Mucosa of descending colon (tissue), 3 donors: Measurements from ENCODE around the gene GSK3B. TPM values are rescaled to one million over a fixed set of nuclear protein-coding genes. Genes with fewer than 3 reads are reported as not detected.

Experiments used
- ATAC-seq: fragments of 200-7000 bp; cut with Tn5 transposase; one replicate; pipeline ENCODE4 v1.9.1; 2020; ENCODE audit warnings: mild to moderate bottlenecking, moderate library complexity
- DNase-seq, 3 donors: peaks; one replicate each; pipeline ENCODE4 v3.0.0-alpha.2; 2020
- H3K36me3 ChIP-seq: fragments of 200-600 bp; one replicate; pipeline ENCODE4 v1.8.0; 2021; ENCODE audit warnings: low read depth, mild to moderate bottlenecking
- H3K4me1 ChIP-seq: fragments of 200-600 bp; one replicate; pipeline ENCODE4 v1.8.0; 2021; ENCODE audit warnings: low read depth, mild to moderate bottlenecking
- H3K4me3 ChIP-seq: fragments of 200-600 bp; one replicate; pipeline ENCODE4 v1.8.0; 2021; ENCODE audit warnings: mild to moderate bottlenecking
- H3K9me3 ChIP-seq: fragments of 200-600 bp; one replicate; pipeline ENCODE4 v1.8.0; 2021; ENCODE audit warnings: mild to moderate bottlenecking
- CTCF ChIP-seq: fragments of 200-600 bp; IDR thresholded peaks from one replicate; pipeline ENCODE4 v1.8.0; 2022; ENCODE audit warnings: antibody characterized with exemption, mild to moderate bottlenecking
- intact Hi-C, 2 donors: fragments of 100-400 bp; cut with DNase I in 1 of 2; cut with micrococcal nuclease in 1 of 2; formaldehyde crosslinking; loops; one replicate each; pipeline versions ENCODE4 v1.11.0 to v1.11.1; 2022; cut with DNase I, micrococcal nuclease
- total RNA-seq, 3 donors: library from RNA; stranded (reverse); fragmentation: NEBNext Ultra II Directional in 2 of 3; extraction: Animal tissue kit (Norgen Biotek cat#: 25700) in 2 of 3; gene quantifications; one replicate each; pipeline versions ENCODE4 v1.2.1 to v1.2.4, GENCODE V29; 2021 to 2023
- donor health status: DM: no; HTN: no; CAD: no; lungs with moderate emphysema.
- donor health status: DM: no; HTN: no; CAD: no.
- donor health status: DM: no; HTN: yes; CAD: no.

The GSK3B gene
- total RNA-seq, 3 donors from 2014 or later: 40.1 to 41.9 (median 41.0) TPM

GRCh38 chr3:119977353-119977752, 116.9 kb downstream of the GSK3B start:
- Histone ChIP-seq H3K36me3 (no peaks in the 10 kb centered on the region), H3K4me1 (no peaks in the 10 kb centered on the region), H3K4me3 (no peak overlapping the region), H3K9me3 (no peaks in the 10 kb centered on the region)
- ATAC-seq (no peak), DNase-seq (no peak)
- intact Hi-C loops: no loop called here
- no peak for TF ChIP-seq CTCF

GRCh38 chr3:119976214-119976613, 118.0 kb downstream of the GSK3B start:
- Histone ChIP-seq H3K4me1 (no peaks in the 10 kb centered on the region), H3K36me3 (no peaks in the 10 kb centered on the region), H3K9me3 (no peaks in the 10 kb centered on the region), H3K4me3 (no peak overlapping the region)
- DNase-seq (no peak), ATAC-seq (no peak)
- intact Hi-C loops: no loop called here
- TF ChIP-seq CTCF: no peak

- H3K4me3 ChIP-seq: no peak overlapping the region
- no peaks in the 10 kb centered on the region for H3K4me1 ChIP-seq
- ATAC-seq (no peak), DNase-seq (no peak)
- no peaks in the 10 kb centered on the region for H3K9me3 ChIP-seq
- intact Hi-C loops: no loop called here
- no peak for TF ChIP-seq CTCF
- no peaks in the 10 kb centered on the region for H3K36me3 ChIP-seq
Measured at GRCh38 chr3:119974656-119975055, 119.6 kb downstream of the GSK3B start.

- intact Hi-C loops: no loop called here
- DNase-seq (no peak), ATAC-seq (no peak)
- Histone ChIP-seq H3K36me3 (no peaks in the 10 kb centered on the region), H3K4me1 (no peaks in the 10 kb centered on the region), H3K9me3 (no peaks in the 10 kb centered on the region), H3K4me3 (no peak overlapping the region)
- TF ChIP-seq CTCF: no peak
Measured at GRCh38 chr3:119973018-119973646, 121.1 kb downstream of the GSK3B start.

- Histone ChIP-seq H3K36me3 (no peaks in the 10 kb centered on the region), H3K4me1 (no peaks in the 10 kb centered on the region), H3K9me3 (no peaks in the 10 kb centered on the region), H3K4me3 (no peak overlapping the region)
- ATAC-seq (no peak), DNase-seq (no peak)
- no peak for TF ChIP-seq CTCF
- intact Hi-C loops: no loop called here
Measured at GRCh38 chr3:119969759-119970158, 124.5 kb downstream of the GSK3B start.
